Ramos (cell line): ENCODE data around the gene KAT6B.
"Not testable (repeated sequence)": the region's sequence is repeated elsewhere in the genome, so short reads cannot be mapped to it uniquely, and the experiment has no call there.

Experiments
- in situ Hi-C: fragments of 300-500 bp; cut with MboI; formaldehyde crosslinking; loops from one replicate; pipeline ENCODE4 v1.14.3; 2022; ENCODE audit warnings: low sequenced_read_pairs; ENCODE audit not compliant: unreplicated experiment

Gene KAT6B

DNA sequence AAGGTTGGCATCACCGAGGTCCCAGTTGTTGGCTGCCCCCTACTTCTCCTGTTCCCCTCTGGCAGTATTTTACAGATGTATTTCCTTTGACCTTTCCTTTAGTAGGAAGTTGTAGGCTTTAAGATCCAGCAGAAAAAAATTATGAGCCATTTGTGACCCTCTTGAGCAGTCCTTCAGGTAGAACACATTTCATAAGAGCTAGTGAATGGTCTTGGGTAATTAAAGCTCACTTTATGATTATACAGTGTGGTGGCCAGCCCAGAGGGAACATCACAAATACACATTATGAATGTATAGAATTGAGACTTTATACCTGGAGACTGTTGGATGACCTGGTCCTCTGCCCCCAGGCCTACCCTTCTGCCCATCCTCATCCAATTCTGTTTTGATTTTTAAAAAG, 57.0 kb downstream of the KAT6B start:
- in situ Hi-C loops, result no loop called here

- in situ Hi-C loops, result no loop called here
Measured at GRCh38 chr10:74887614-74888284, 61.3 kb downstream of the KAT6B start.

DNA sequence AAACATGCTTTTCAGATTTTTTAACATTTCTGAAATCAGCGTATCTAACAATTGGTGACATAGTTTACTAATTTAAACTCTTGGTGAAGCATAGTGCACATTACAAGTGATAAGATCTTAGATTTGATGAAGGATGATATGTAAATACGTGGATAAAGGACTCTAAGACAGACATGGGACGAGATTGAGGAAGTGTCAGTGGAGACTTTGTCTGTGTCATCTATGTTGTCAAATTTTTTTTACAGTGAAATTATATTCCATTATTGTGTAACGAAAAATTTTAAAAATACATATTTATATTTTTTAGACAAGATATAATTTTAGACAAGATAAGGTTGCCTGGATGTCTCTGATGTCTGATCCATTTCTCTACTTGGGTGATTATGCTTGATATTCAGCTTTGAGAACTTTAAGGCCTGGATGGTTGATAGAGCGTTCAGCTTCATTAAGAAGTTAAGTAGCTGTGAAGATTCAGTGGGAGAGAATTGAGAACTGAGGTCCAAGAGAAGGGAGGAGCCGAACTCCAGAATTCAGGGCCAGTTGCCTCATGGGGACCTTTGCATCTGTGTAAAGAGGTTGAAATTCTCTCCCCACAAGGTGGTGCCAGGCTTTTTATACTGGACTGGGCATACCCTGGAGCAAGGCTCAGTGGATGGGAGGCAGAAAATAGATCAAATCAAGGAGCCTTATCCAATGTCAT, 62.7 kb downstream of the KAT6B start:
- in situ Hi-C loops, result no loop called here

- in situ Hi-C loops, result no loop called here
Measured at GRCh38 chr10:74889662-74889998, 63.2 kb downstream of the KAT6B start.

DNA sequence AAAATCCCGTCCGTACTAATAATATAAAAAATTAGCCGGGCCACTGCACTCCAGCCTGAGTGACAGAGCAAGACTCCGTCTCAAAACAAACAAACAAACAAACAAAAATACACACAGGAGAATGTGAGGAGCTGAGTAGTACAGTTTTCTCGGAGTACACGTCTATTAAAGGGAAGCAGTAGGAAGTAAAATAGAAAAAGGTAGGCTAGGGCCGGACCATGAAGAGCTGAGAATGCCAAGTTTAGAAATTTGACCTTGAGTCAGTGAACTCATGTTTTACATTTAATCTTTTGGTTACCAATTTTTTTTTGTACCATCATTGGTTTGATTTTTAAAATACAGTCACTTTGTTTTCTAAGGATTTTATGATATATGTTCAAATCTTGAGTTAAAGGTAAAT, 64.1 kb downstream of the KAT6B start:
- in situ Hi-C loops, result no loop called here

GRCh38 chr10:74891053-74891452, 64.7 kb downstream of the KAT6B start:
- in situ Hi-C loops, result no loop called here

DNA sequence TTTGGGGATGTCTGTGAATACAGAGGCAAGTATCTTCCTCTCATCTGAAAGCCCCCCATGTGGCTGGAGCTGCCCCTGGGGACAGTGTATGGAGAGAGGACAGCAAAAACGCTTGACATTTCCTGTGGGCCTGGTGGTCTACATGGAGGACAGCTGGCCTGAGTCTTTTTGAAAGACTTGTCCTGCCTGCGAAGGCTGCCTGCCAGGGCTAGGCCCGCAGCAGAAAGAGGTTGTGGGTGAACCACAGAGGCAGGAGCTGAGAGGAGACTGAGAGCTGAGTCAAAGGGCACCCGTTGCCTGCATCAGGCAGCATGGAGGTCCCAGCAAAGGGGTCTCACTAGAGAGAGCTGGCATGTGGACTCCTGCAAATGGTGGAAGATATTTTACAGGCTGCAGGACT, 66.4 kb downstream of the KAT6B start:
- in situ Hi-C loops, result no loop called here

DNA sequence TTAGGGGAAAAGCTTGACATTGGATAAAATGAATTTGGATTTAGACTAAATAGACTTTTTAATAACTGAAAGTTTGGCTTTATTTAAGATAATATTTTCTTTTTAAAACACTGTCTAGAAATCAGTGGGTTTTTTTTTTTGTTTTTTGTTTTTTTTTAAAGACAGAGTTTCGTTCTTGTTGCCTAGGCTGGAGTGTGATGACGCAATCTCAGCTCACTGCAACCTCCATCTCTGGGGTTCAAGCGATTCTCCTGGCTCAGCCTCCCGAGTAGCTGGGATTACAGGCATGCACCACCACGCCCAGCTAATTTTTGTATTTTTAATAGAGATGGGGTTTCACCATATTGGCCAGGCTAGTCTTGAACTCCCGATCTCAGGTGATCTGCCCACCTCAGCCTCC, 66.9 kb downstream of the KAT6B start:
- in situ Hi-C loops, result not testable (repeated sequence)

- in situ Hi-C loops, result no loop called here
Measured at GRCh38 chr10:74896788-74897527, 70.6 kb downstream of the KAT6B start.

GRCh38 chr10:74898201-74898976, 72.0 kb downstream of the KAT6B start:
- in situ Hi-C loops, result no loop called here

DNA sequence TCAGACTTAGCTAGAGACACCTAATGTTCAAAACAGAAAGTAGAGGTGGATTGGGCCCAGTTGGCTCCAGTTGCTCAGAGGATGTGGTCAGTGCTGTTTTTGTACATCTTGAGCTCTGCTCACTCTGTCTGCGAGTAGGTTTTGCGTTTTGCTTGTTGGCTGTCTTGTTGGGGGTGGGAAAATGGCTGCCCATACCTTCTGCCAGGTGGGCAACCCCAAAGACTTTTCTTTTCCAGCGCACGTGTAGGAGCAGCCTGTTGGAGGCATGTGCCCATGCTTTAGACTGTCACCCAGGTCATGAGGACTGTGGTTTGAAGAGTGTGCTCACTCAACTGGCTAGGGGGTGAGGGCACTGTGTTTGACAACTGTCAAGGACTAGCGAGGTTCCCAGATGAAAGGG, 73.9 kb downstream of the KAT6B start:
- in situ Hi-C loops, result no loop called here

DNA sequence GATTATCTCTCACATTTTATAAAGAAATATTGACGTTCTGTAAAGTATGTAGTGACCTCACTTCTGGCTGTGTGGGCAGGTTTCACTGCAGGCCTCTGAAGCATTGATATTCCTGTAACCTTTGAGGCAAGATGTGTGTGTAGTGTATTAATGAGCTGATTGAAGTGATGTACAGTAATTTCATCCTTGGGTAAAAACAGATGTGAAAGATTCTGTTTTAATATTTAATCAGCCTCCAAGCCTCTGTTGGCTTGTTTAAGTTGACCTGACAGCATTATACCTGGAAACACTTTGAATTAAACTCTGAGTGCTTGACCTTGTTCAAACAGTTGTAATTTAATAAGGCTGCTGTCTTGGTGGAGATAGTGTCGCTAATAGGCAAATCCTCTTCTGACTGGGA, 74.9 kb downstream of the KAT6B start:
- in situ Hi-C loops, result no loop called here

GRCh38 chr10:74901867-74902450, 75.6 kb downstream of the KAT6B start:
- in situ Hi-C loops, result no loop called here

- in situ Hi-C loops, result no loop called here
Measured at GRCh38 chr10:74903491-74903890, 77.1 kb downstream of the KAT6B start.

DNA sequence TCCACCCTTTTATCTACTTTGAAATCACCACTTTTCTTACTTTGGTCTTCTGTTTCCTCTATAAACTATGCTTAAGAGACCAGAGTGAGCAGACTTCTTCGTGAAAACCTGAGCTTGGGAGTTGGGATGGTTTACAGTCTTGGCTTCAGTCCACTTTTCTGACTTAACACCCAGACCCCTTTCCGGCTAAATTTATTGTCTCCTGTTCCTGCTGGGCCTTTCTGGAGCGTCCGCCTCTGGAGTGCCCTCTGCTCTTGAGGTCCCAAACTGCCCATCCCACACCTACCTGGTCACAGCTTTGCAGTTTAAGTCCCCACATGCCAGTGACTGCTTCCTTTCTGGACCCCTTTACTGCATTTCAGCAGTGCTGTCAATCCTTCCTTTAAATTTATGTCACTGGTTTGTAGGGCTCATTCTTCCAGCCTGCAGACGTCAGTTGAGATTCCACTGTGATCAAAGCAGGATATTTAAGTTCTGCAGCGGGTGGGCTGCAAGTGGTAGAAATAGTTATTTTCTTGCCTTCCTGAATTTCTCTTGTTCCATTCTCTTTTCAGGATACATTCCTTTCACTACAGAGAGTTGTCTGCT, 80.3 kb downstream of the KAT6B start:
- in situ Hi-C loops, result no loop called here

- in situ Hi-C loops, result no loop called here
Measured at GRCh38 chr10:74909670-74910069, 83.3 kb downstream of the KAT6B start.

- in situ Hi-C loops, result no loop called here
Measured at GRCh38 chr10:74910241-74910975, 84.0 kb downstream of the KAT6B start.

DNA sequence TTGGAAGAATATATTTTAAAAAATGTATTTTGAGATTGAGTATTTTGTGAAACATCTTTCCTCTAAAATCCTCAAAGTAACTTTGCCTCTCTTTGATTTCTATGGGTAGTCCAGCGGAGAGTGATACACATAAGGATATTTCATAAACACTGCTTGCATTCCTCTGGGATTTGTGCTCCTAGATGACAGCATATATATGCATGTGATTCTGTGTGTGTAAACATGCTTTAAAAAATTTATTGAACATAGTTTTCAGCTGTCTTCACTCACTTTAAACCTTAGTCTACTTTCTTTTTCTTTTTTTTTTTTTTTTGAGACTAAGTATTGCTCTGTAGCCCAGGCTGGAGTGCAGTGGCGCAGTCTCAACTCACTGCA, 84.6 kb downstream of the KAT6B start:
- in situ Hi-C loops, result no loop called here

GRCh38 chr10:74912182-74912581, 85.8 kb downstream of the KAT6B start:
- in situ Hi-C loops, result no loop called here
